ENCODE data around the gene SPRYD3. TPM values are rescaled to one million over a fixed set of nuclear protein-coding genes. Genes with fewer than 3 reads are reported as not detected.

Gene SPRYD3
- total RNA-seq, 4 donors from 2014 or later: 15.9 to 75.5 (median 28.9) TPM

DNA sequence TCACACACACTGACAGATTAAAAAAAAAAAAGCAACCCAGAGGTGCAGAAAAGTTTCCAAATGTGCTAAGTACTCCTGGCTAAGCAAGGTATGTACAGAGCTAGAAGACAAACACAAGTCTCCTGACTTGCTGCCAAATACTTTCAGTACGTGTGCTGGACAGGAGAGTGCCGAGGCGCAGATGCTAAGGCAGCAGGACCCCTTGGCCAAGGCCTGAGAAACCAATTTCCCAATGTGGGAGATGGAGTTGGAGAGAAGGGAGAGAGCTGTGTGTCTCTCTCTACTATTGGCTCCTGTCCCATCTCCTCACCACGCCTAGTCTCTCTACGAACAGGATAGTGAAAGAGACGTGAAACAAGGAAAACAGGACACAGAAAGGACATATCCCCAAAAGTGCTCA is 5.3 kb downstream of the SPRYD3 start:
- peak; percentile 61 for DNase-seq
- TF ChIP-seq, protein P1, sequence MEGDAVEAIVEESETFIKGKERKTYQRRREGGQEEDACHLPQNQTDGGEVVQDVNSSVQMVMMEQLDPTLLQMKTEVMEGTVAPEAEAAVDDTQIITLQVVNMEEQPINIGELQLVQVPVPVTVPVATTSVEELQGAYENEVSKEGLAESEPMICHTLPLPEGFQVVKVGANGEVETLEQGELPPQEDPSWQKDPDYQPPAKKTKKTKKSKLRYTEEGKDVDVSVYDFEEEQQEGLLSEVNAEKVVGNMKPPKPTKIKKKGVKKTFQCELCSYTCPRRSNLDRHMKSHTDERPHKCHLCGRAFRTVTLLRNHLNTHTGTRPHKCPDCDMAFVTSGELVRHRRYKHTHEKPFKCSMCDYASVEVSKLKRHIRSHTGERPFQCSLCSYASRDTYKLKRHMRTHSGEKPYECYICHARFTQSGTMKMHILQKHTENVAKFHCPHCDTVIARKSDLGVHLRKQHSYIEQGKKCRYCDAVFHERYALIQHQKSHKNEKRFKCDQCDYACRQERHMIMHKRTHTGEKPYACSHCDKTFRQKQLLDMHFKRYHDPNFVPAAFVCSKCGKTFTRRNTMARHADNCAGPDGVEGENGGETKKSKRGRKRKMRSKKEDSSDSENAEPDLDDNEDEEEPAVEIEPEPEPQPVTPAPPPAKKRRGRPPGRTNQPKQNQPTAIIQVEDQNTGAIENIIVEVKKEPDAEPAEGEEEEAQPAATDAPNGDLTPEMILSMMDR (IDR thresholded peaks at IDR 0.05): no peak
- TF ChIP-seq POLR2A (IDR thresholded peaks at IDR 0.05): no peak
- Histone ChIP-seq H3K9me3 (no peaks in the 10 kb centered on the region), H3K4me1 (peaks cover 19 to 26% of the 10 kb centered on the region in 2 donors), H3K36me3 (no peaks in the 10 kb centered on the region), H3K4me3 (no peak overlapping the region), H3K27me3 (no peaks in the 10 kb centered on the region), H3K27ac (peak overlapping the region; percentile 56 to 72)
- intact Hi-C loops (cut with DNase I; ENCODE audit: low total_unique reads): no loop called here

DNA sequence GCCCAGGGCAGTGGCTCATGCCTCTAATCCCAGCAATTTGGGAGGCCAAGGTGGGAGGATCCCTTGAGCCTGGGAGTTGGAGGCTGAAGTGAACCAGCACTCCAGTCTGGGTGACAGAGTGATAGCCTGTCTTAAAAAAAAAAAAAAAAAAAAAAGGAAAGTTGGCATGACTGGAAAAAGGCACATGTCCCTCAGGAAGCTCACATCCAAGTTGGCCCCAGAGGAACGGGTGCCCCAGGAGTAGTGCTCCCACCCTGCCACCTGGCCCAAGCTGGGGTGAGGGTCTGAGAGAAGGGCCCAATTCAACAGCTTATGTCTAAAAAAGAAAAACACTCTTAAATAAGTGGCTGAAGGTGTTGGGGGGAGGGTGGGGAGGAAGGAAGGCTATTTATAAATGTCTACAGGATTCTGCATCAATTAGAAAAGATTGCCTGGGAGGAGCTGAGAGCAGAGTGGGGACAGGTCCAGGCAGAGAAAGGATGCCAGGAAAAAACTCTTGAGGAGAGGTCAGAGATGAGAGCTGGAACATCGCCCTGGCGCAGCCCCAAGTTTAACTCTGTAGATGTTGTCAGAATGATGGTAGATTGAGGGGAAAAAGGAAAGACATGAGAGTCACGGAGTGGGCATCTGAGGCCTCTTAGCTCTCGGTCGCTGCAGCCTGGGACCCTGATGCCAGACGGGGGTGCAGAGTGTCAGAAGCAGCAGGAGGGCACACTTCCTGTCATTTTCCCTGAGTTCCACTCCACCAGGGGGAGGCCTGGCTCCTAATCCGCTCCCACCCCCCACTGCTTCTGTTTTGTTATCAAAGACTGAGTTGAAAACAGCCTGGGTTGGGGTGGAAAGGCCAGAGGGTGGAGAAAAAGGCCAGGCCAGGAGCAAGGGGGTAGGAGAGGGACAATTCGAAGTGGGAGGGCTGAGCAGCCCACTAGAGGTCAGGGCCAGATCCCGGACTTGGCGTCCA is 7.3 kb downstream of the SPRYD3 start:
- H3K36me3 ChIP-seq: no peaks in the 10 kb centered on the region
- peak overlapping the region; percentile 86 to 89 for H3K27ac ChIP-seq
- H3K4me1 ChIP-seq: peaks cover 17 to 19% of the 10 kb centered on the region in 2 donors
- TF ChIP-seq, protein P1 (IDR thresholded peaks at IDR 0.05): peak in 1 of 4 experiments; percentile 31
- TF ChIP-seq POLR2A (IDR thresholded peaks at IDR 0.05): no peak
- no peaks in the 10 kb centered on the region for H3K27me3 ChIP-seq
- H3K4me3 ChIP-seq: no peak overlapping the region
- intact Hi-C loops (cut with DNase I; ENCODE audit: low total_unique reads): no loop called here
- no peaks in the 10 kb centered on the region for H3K9me3 ChIP-seq
- DNase-seq: peak; percentile 95

DNA sequence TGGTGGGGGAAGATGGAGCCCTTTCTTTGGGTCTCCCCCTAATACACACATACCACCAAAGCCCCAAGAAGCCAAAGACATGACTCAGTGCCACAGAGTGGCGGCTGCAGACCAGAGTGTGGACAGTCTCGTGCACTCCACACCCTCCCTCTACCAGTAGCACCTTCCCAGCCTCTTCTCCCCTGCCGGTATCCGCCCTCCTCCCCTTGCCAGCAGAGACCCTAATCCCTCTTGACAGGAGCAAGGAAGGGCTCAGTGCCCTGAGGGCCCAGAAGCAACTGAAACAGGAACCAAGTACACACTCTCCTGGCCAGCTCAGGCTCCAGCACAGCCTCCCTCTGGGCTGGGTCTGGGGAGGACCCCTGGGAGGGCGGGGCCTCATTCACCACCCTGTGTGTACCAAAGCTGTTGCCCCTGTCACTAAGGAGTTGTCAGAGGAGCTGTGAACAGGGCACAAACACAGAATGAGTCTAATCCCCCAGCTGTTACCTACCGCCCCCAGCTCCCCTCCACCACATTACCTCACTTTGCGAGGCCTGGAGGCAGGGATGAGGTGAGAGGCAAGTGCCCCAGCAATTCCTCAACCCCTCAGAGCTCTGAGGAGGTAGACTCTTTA is 8.2 kb downstream of the SPRYD3 start:
- intact Hi-C loops (cut with DNase I; ENCODE audit: low total_unique reads): no loop called here
- no peaks in the 10 kb centered on the region for H3K36me3 ChIP-seq

DNA sequence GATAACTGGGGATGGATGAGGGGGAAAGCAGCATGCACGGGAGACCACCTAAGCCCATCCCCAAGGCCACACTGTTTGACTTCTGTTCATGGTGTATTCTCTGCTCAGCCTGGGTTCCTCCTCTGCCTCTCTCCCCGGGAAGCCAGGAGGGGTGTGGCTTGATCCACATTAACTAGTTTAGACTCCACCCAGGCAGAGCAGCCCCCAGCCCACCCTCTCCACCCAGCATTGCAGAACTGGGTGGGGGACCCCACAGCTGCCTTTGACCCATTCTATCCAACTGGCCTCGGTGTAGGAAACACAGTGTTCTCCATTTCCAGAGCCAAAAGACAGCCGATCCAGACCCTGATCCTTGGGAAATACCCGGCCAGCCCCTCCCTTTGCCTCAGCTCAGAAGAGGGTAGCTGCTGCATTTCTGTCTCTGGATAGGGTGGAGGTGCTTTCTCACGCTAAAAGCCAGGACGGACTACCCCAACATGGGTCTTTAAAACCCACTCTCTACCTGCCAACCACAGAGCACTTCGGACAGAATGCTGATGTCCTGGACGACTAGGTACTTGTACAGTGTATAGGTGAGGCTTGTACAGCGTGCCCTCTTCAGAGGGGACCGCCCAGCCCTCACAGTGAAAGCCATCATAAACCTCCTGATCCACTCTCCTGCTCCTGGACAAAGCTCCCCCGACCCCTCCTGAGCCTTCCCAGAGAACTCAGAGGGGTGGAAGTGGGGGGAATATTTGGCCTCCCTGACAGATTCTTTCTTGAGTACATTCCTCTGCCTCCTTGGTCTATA is 9.4 kb downstream of the SPRYD3 start:
- H3K27ac ChIP-seq: peak overlapping the region; percentile 86 to 89
- no peak overlapping the region for H3K4me3 ChIP-seq
- peaks cover 17 to 19% of the 10 kb centered on the region in 2 donors for H3K4me1 ChIP-seq
- DNase-seq: peak; percentile 61 to 82
- TF ChIP-seq POLR2A (IDR thresholded peaks at IDR 0.05): no peak
- TF ChIP-seq, protein P1 (IDR thresholded peaks at IDR 0.05): no peak
- no peaks in the 10 kb centered on the region for H3K9me3 ChIP-seq
- no peaks in the 10 kb centered on the region for H3K36me3 ChIP-seq
- H3K27me3 ChIP-seq: no peaks in the 10 kb centered on the region
- intact Hi-C loops (cut with DNase I; ENCODE audit: low total_unique reads): loop anchor here (10.0 kb wide), 1 partner anchor 125 kb away; no protein-coding TSS in a partner anchor

More for the DNA sequence above, 8.2 kb downstream of the SPRYD3 start:
- Histone ChIP-seq H3K27ac (peak overlapping the region; percentile 86 to 89), H3K4me1 (peaks cover 17 to 19% of the 10 kb centered on the region in 2 donors), H3K9me3 (no peaks in the 10 kb centered on the region), H3K27me3 (no peaks in the 10 kb centered on the region), H3K4me3 (no peak overlapping the region)
- TF ChIP-seq POLR2A (IDR thresholded peaks at IDR 0.05): no peak
- TF ChIP-seq, protein P1 (IDR thresholded peaks at IDR 0.05): no peak
- peak; percentile 18 to 28 for DNase-seq

Data from uterus (tissue), 4 donors.